ENCODE measurements around the gene SLC35F1.

The SLC35F1 gene

GRCh38 chr6:118061666-118062065 is 154.6 kb downstream of the SLC35F1 start:
- TF ChIP-seq CTCF (IDR thresholded peaks at IDR 0.05), result no peak

GRCh38 chr6:118080547-118080946 is 173.5 kb downstream of the SLC35F1 start:
- peak; percentile 28; the same call in 1 of the 2 replicates for TF ChIP-seq CTCF (IDR thresholded peaks at IDR 0.05)

DNA sequence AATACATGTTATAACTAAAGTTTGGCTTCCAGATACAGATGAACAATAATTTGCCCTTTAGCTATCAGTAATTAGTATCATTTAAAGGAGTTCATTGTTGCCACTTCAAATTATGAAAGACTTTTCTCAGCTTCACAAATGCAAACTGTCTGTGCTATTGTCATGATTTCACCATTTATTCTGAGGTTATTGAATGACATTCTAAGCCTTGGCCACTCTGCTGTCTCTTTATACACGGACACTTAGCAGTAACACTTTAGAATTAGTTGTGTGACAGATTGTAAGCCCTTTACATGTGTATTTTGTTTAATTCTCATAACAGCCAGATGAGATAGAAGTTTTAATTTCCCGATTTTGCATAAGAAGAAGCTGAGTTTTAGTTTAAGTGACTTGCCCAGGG is 176.6 kb downstream of the SLC35F1 start:
- no peak for TF ChIP-seq CTCF (IDR thresholded peaks at IDR 0.05)

DNA sequence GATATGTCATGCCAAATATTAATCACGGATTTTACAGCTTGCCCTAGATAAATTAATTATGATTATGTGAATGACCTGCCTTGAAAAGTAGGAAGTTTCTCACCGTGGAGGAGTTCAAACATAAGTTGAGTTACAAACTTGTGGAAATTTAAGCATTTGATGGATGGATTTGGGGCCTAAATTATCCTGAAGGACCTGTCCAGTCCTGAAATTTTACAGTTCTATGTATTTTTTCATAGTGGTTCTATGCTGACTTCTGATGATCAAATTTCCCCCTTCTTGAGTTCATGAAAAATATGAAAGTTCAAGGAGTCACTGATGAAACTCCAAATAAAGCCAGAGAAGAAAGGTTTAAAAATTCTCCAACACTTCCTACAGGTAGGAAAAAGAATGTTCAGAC is 178.6 kb downstream of the SLC35F1 start:
- TF ChIP-seq CTCF (IDR thresholded peaks at IDR 0.05), result no peak

DNA sequence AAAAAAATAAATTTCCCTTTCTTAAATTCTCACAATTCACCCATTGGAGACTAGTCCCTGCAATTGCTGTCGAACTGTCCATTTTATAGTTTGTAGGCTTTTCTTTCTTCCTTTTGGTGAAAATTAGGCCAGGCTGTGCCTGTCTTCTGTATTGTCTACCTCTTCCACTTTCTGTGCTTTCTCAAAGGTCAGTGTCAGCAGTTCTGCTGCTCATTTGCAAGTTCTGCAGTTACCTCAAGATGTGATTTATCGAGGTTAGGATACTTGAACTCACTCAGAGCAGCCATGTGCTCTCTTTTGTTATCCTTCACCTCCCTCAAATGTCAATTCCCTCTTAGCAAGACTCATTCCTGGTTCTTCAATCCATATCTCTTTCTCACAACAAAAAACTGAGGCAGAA is 179.1 kb downstream of the SLC35F1 start:
- TF ChIP-seq CTCF (IDR thresholded peaks at IDR 0.05), result no peak

GRCh38 chr6:118092086-118092485 is 185.0 kb downstream of the SLC35F1 start:
- TF ChIP-seq CTCF (IDR thresholded peaks at IDR 0.05), result no peak

- TF ChIP-seq CTCF (IDR thresholded peaks at IDR 0.05), result no peak
Measured at GRCh38 chr6:118097576-118097975, 190.5 kb downstream of the SLC35F1 start.

DNA sequence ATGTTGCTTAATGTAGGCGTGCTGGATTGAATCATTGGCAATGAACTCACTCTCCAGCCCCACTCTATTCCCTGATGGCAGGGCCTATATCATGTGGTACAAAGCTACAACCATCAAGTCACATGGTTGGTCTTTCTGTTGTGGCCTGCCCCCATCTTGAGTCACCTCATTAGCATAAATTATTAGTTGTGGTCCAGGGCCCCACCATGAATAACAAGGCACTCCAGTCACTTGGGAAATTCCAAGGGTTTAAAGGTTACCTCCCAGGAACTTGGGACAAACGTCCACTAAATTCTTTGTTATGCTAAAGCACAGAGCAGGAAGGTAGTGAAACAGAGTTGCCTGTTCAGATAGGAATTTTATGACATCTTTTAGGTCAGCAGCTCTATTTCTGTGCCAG is 193.7 kb downstream of the SLC35F1 start:
- no peak for TF ChIP-seq CTCF (IDR thresholded peaks at IDR 0.05)
